HepG2 (cell line): ENCODE data around the gene IFITM10. TPM values are rescaled to one million over a fixed set of nuclear protein-coding genes. Genes with fewer than 3 reads are reported as not detected.

ENCODE experiments used
- ATAC-seq: fragments of 200-7000 bp; cut with Tn5 transposase; 3 replicates; pipeline ENCODE4 v1.9.1; 2020; ENCODE audit warnings: mild to moderate bottlenecking, moderate library complexity
- BruUV-seq: library from RNA; stranded (reverse); fragments of 400-500 nt; replicated peaks from 2 replicates; lab custom pipeline; 2021; lab: Mats Ljungman, UMichigan
- CTCF ChIA-PET: fragments of 300-600 bp; formaldehyde crosslinking; extraction: SDS; loops from one replicate; lab custom pipeline; 2021; ENCODE audit warnings: low total read pairs, inconsistent platforms, low intra/inter-chr PET ratio; lab: Yijun Ruan, JAX
- POLR2A ChIA-PET: fragments of 350-600 bp; sonication (Branson Sonifier 250); formaldehyde crosslinking; loops from one replicate; lab custom pipeline; 2020; ENCODE audit warnings: antibody characterized with exemption, inconsistent platforms; lab: Yijun Ruan, JAX
- DNase-seq: peaks from one replicate; pipeline ENCODE4 v3.0.0-alpha.2; 2015; ENCODE audit warnings: low spot score
- FAIRE-seq: peaks from 3 replicates; lab custom pipeline; 2011; peaks lifted over from hg19 to GRCh38; lab: Jason Lieb, UNC
- H2AFZ ChIP-seq: one replicate; pipeline ENCODE4 v1.6.1; 2011; ENCODE audit warnings: low read length, inconsistent platforms
- H3K27ac ChIP-seq: fragments of 300-600 bp; 3 replicates; pipeline ENCODE4 v1.8.0; 2011; ENCODE audit warnings: mixed run types, mild to moderate bottlenecking, mixed read lengths, low read length, inconsistent platforms; ENCODE audit not compliant: insufficient read depth; ENCODE audit errors: extremely low read length
- H3K27me3 ChIP-seq, 2 experiments: fragments of 200-600 bp in 1 of 2; 2 replicates in 1 of 2; 3 replicates in 1 of 2; pipeline versions ENCODE4 v1.6.0 to v1.8.0; 2011; ENCODE audit warnings: low read length in 2 of 2, mild to moderate bottlenecking in 2 of 2, moderate library complexity in 2 of 2, inconsistent platforms in 1 of 2; ENCODE audit not compliant: insufficient read depth in 2 of 2, control insufficient read depth in 1 of 2
- H3K36me3 ChIP-seq, 2 experiments: fragments of 200-600 bp in 1 of 2; replicated peaks in 1 of 2; 2 replicates in 1 of 2; 3 replicates in 1 of 2; pipeline versions ENCODE4 v1.5.1 to v1.8.0; 2011; ENCODE audit warnings: low read length in 2 of 2, inconsistent platforms in 1 of 2; ENCODE audit not compliant: insufficient read depth in 2 of 2, control insufficient read depth in 1 of 2
- H3K4me1 ChIP-seq: 2 replicates; pipeline ENCODE4 v1.5.1; 2012; ENCODE audit warnings: low read length, inconsistent platforms; ENCODE audit not compliant: insufficient read depth
- H3K4me2 ChIP-seq: 2 replicates; pipeline ENCODE4 v1.6.0; 2011; ENCODE audit warnings: low read depth, low read length, inconsistent platforms
- H3K4me3 ChIP-seq, 3 experiments: fragments of 200-600 bp in 1 of 3; sonication (generic), shearing (Covaris generic) in 1 of 3; replicated peaks in 1 of 3; 2 replicates each; pipeline ENCODE4 v1.5.1; 2011 to 2016; ENCODE audit warnings: low read length in 3 of 3, inconsistent platforms in 2 of 3, low read depth in 2 of 3, mild to moderate bottlenecking in 2 of 3, control low read depth in 1 of 3, mixed read lengths in 1 of 3; ENCODE audit not compliant: insufficient read depth in 1 of 3
- H3K79me2 ChIP-seq: one replicate; pipeline ENCODE4 v1.6.1; 2011; ENCODE audit warnings: low read length, inconsistent platforms; ENCODE audit not compliant: insufficient read depth
- H3K9ac ChIP-seq: 2 replicates; pipeline ENCODE4 v1.6.0; 2011; ENCODE audit warnings: mild to moderate bottlenecking, low read depth, low read length, inconsistent platforms; ENCODE audit not compliant: insufficient read depth
- H3K9me3 ChIP-seq: 2 replicates; pipeline ENCODE4 v1.5.1; 2012; ENCODE audit warnings: mild to moderate bottlenecking, low read length
- H4K20me1 ChIP-seq: 2 replicates; pipeline ENCODE4 v1.6.0; 2011; ENCODE audit warnings: inconsistent platforms, mild to moderate bottlenecking, low read length, moderate library complexity; ENCODE audit not compliant: insufficient read depth
- BRCA1 ChIP-seq: sonication (generic); formaldehyde crosslinking; IDR thresholded peaks from 2 replicates; pipeline ENCODE4 v1.4.0; 2020; ENCODE audit warnings: missing genetic modification reagents
- GABPA ChIP-seq, 2 experiments: IDR thresholded peaks; 2 replicates each; pipeline ENCODE4 v1.6.1; 2011 to 2016; ENCODE audit warnings: low read depth in 2 of 2, low read length in 1 of 2, missing biosample characterization in 1 of 2, missing genetic modification characterization in 1 of 2
- HDAC2 ChIP-seq: sonication (generic); formaldehyde crosslinking; IDR thresholded peaks from 2 replicates; pipeline ENCODE4 v1.4.0; 2020; ENCODE audit warnings: missing genetic modification reagents
- KAT2B ChIP-seq: fragments of 150-350 bp; IDR thresholded peaks from 2 replicates; pipeline ENCODE4 v1.6.1; 2014; ENCODE audit warnings: low read depth, low read length, borderline replicate concordance
- MNT ChIP-seq: fragments of 450-650 bp; IDR thresholded peaks from 2 replicates; pipeline ENCODE4 v1.6.1; 2016
- RNF219 ChIP-seq: sonication (generic); formaldehyde crosslinking; IDR thresholded peaks from 2 replicates; pipeline ENCODE4 v1.5.0; 2020; ENCODE audit warnings: mild to moderate bottlenecking, missing genetic modification reagents
- TGIF2 ChIP-seq: IDR thresholded peaks from 2 replicates; pipeline ENCODE4 v1.6.1; 2016; ENCODE audit warnings: control low read depth, missing compliant biosample characterization
- ZNF20 ChIP-seq: sonication (generic); formaldehyde crosslinking; IDR thresholded peaks from 2 replicates; pipeline ENCODE4 v1.4.0; 2020; ENCODE audit warnings: mild to moderate bottlenecking, moderate library complexity, missing genetic modification reagents
- ZNF33B ChIP-seq: sonication (generic); formaldehyde crosslinking; IDR thresholded peaks from 2 replicates; pipeline ENCODE4 v1.5.1; 2020; ENCODE audit warnings: mild to moderate bottlenecking, missing genetic modification reagents
- ZNF430 ChIP-seq: sonication (generic); formaldehyde crosslinking; IDR thresholded peaks from 2 replicates; pipeline ENCODE4 v1.9.0; 2021; ENCODE audit warnings: mild to moderate bottlenecking, missing genetic modification reagents
- ZNF768 ChIP-seq: sonication (generic); formaldehyde crosslinking; IDR thresholded peaks from 2 replicates; pipeline ENCODE4 v1.4.0; 2020; ENCODE audit warnings: missing genetic modification reagents
- WGBS: methylation state at CpG from one replicate; pipeline ENCODE4 v1.1.6; 2017; ENCODE audit warnings: low lambda C conversion rate; 5-methylcytosine and 5-hydroxymethylcytosine counted together
- in situ Hi-C: cut with HindIII; loops from 2 replicates; pipeline ENCODE4 v1.10.0; 2017; ENCODE audit warnings: low pct_unique_long_range_greater_than_20kb; ENCODE audit not compliant: extremely low pct_ligation_motif_present
- intact Hi-C: fragments of 100-400 bp; cut with micrococcal nuclease; formaldehyde crosslinking; loops from one replicate; pipeline ENCODE4 v1.10.0; 2022; ENCODE audit not compliant: unreplicated experiment
- polyA plus RNA-seq, 8 experiments: library from polyadenylated mRNA; depleted of rRNA in 3 of 8; stranded (reverse) in 7 of 8; unstranded in 1 of 8; fragments of >200 nt; fragmentation: Illumina TruSeq in 4 of 8; extraction: Trizol in 4 of 8; gene quantifications; 2 replicates each; pipeline versions ENCODE4 v1.2.1 to v1.2.3, GENCODE V29; 2011 to 2016; ENCODE audit warnings: low read depth in 4 of 8, missing spikeins in 1 of 8, mixed read lengths in 1 of 8; ENCODE audit not compliant: insufficient read depth in 1 of 8
- total RNA-seq, 5 experiments: library from RNA; depleted of rRNA; stranded (reverse); fragments of >200 nt; fragmentation: Illumina TruSeq; extraction: Trizol; gene quantifications; 2 replicates each; pipeline ENCODE4 v1.2.3, GENCODE V29; 2016; ENCODE audit warnings: low read depth in 1 of 5

The IFITM10 gene
- total and polyA plus RNA-seq, 2 of the 13 experiments (the other 11 are each of a cell fraction or from before 2014, with no cell fraction given) = 0.09 to 0.13 TPM

- no peak for TF ChIP-seq RNF219 (CRISPR knock-in tag)
- TF ChIP-seq TGIF2 (CRISPR knock-in tag) = no peak
- TF ChIP-seq HDAC2 (CRISPR knock-in tag) = no peak
These were observed 4.6 kb downstream of the IFITM10 start (continued) for GRCh38 chr11:1745701-1746320.

- Histone ChIP-seq H3K9me3 (no peaks in the 10 kb centered on the region), H2AFZ (no peak overlapping the region), H3K9ac (no peak overlapping the region), H4K20me1 (no peaks in the 10 kb centered on the region), H3K27ac (no peak overlapping the region), H3K36me3 (no peaks in the 10 kb centered on the region), H3K79me2 (no peaks in the 10 kb centered on the region), H3K4me1 (peaks cover 6% of the 10 kb centered on the region; the same call in 1 of the 2 replicates), H3K27me3 (peaks cover 3 to 19% of the 10 kb centered on the region in 2 experiments; a peak in 4 of 5 replicates), H3K4me2 (no peak overlapping the region), H3K4me3 (no peak overlapping the region)
- intact Hi-C loops = no loop called here
- WGBS = 57% methylated on average over 10 of the region's 18 CpGs
- in situ Hi-C loops = no loop called here
- no peak; the same call in 2 of the 3 replicates for ATAC-seq
- POLR2A ChIA-PET = interaction anchor here (1.1 kb wide), 1 partner anchor 17 kb away, joined by 3 read pairs; no protein-coding TSS in a partner anchor
- TF ChIP-seq ZNF430 (CRISPR knock-in tag) (no peak), ZNF20 (CRISPR knock-in tag) (no peak), MNT (peak; percentile 93), BRCA1 (CRISPR knock-in tag) (no peak), ZNF768 (CRISPR knock-in tag) (0 out of 2 replicates have a peak, but pooled peaks have one; percentile 13), KAT2B (no peak), ZNF33B (CRISPR knock-in tag) (no peak), GABPA (IDR thresholded peaks at IDR 0.05; ENCODE audit: low read depth, low read length) (no peak), GABPA (CRISPR knock-in tag; IDR thresholded peaks at IDR 0.05; ENCODE audit: low read depth) (no peak)
- no peak for FAIRE-seq
- DNase-seq = no peak
- CTCF ChIA-PET = no interaction called here
- BruUV-seq = no TSS peak
These were observed 5.3 kb downstream of the IFITM10 start for GRCh38 chr11:1744891-1745700.
